ENCODE data around the gene TMEM107. TPM values are rescaled to one million over a fixed set of nuclear protein-coding genes. Genes with fewer than 3 reads are reported as not detected.

TMEM107 gene
- total RNA-seq, 1 donor from 2014 or later = 14.7 TPM

- DNase-seq (ENCODE audit: low read depth) = no peak
- Histone ChIP-seq H3K27me3 (ENCODE audit: control insufficient read depth, insufficient read depth, low read length) (no peaks in the 10 kb centered on the region), H3K4me3 (ENCODE audit: low read depth, low read length) (peak overlapping the region; percentile 70), H3K36me3 (ENCODE audit: control insufficient read depth, insufficient read depth, low read length) (peaks cover 3% of the 10 kb centered on the region)
- no peak for TF ChIP-seq CTCF (IDR thresholded peaks at IDR 0.05; ENCODE audit: insufficient read depth, low read length, poor library complexity, severe bottlenecking)
Measured at GRCh38 chr17:8155231-8155995, 20.8 kb downstream of the TMEM107 start.

- Histone ChIP-seq H3K4me3 (ENCODE audit: low read depth, low read length) (no peak overlapping the region), H3K27me3 (ENCODE audit: control insufficient read depth, insufficient read depth, low read length) (no peaks in the 10 kb centered on the region), H3K36me3 (ENCODE audit: control insufficient read depth, insufficient read depth, low read length) (peaks cover 3% of the 10 kb centered on the region)
- DNase-seq (ENCODE audit: low read depth) = no peak
- no peak for TF ChIP-seq CTCF (IDR thresholded peaks at IDR 0.05; ENCODE audit: insufficient read depth, low read length, poor library complexity, severe bottlenecking)
Measured at GRCh38 chr17:8154608-8155155, 21.5 kb downstream of the TMEM107 start.

GRCh38 chr17:8153957-8154607, 22.1 kb downstream of the TMEM107 start:
- TF ChIP-seq CTCF (IDR thresholded peaks at IDR 0.05; ENCODE audit: insufficient read depth, low read length, poor library complexity, severe bottlenecking) = no peak
- H3K4me3 ChIP-seq (ENCODE audit: low read depth, low read length) = peak overlapping the region; percentile 12
- DNase-seq (ENCODE audit: low read depth) = peak; percentile 93

GRCh38 chr17:8153525-8153956, 22.6 kb downstream of the TMEM107 start:
- H3K27me3 ChIP-seq (ENCODE audit: control insufficient read depth, insufficient read depth, low read length) = no peaks in the 10 kb centered on the region
- no peak overlapping the region for H3K4me3 ChIP-seq (ENCODE audit: low read depth, low read length)
- no peak for TF ChIP-seq CTCF (IDR thresholded peaks at IDR 0.05; ENCODE audit: insufficient read depth, low read length, poor library complexity, severe bottlenecking)
- peak; percentile 95 for DNase-seq (ENCODE audit: low read depth)
- peaks cover 3% of the 10 kb centered on the region for H3K36me3 ChIP-seq (ENCODE audit: control insufficient read depth, insufficient read depth, low read length)

More at GRCh38 chr17:8153957-8154607, 22.1 kb downstream of the TMEM107 start:
- Histone ChIP-seq H3K27me3 (ENCODE audit: control insufficient read depth, insufficient read depth, low read length) (no peaks in the 10 kb centered on the region), H3K36me3 (ENCODE audit: control insufficient read depth, insufficient read depth, low read length) (peaks cover 3% of the 10 kb centered on the region)

- H3K36me3 ChIP-seq (ENCODE audit: control insufficient read depth, insufficient read depth, low read length) = peaks cover 2% of the 10 kb centered on the region
- no peaks in the 10 kb centered on the region for H3K27me3 ChIP-seq (ENCODE audit: control insufficient read depth, insufficient read depth, low read length)
- no peak for DNase-seq (ENCODE audit: low read depth)
- no peak overlapping the region for H3K4me3 ChIP-seq (ENCODE audit: low read depth, low read length)
- no peak for TF ChIP-seq CTCF (IDR thresholded peaks at IDR 0.05; ENCODE audit: insufficient read depth, low read length, poor library complexity, severe bottlenecking)
Measured at GRCh38 chr17:8153031-8153451, 23.1 kb downstream of the TMEM107 start.

Measured in kidney epithelial cell (primary cell).